Large intestine (tissue), 3 donors: Measurements from ENCODE around the gene IQSEC2. TPM values are rescaled to one million over a fixed set of nuclear protein-coding genes. Genes with fewer than 3 reads are reported as not detected.

Source experiments
- DNase-seq, 2 donors: peaks; one replicate each; pipeline versions ENCODE4 v3.0.0 to v3.0.0-alpha.2; 2013
- H3K27ac ChIP-seq: one replicate; pipeline ENCODE4 v1.5.1; 2013; ENCODE audit warnings: low read length
- H3K27me3 ChIP-seq: 2 replicates; pipeline ENCODE4 v1.6.1; 2013; ENCODE audit warnings: low read length; ENCODE audit not compliant: control insufficient read depth, insufficient read depth
- H3K36me3 ChIP-seq: 2 replicates; pipeline ENCODE4 v1.6.1; 2013; ENCODE audit warnings: low read length; ENCODE audit not compliant: control insufficient read depth, insufficient read depth
- H3K4me1 ChIP-seq: one replicate; pipeline ENCODE4 v1.6.1; 2013; ENCODE audit warnings: low read length; ENCODE audit not compliant: control insufficient read depth, insufficient read depth
- H3K4me3 ChIP-seq: one replicate; pipeline ENCODE4 v1.5.1; 2013; ENCODE audit warnings: low read length
- H3K9me3 ChIP-seq: one replicate; pipeline ENCODE4 v1.6.1; 2013; ENCODE audit warnings: mild to moderate bottlenecking, low read depth, low read length, moderate library complexity; ENCODE audit not compliant: control insufficient read depth
- WGBS: methylation state at CpG from one replicate; pipeline ENCODE4 v1.1.5; 2013; ENCODE audit warnings: low lambda C conversion rate; ENCODE audit not compliant: insufficient coverage; 5-methylcytosine and 5-hydroxymethylcytosine counted together
- polyA plus RNA-seq: library from polyadenylated mRNA; unstranded; fragments of 120-200 nt; gene quantifications from one replicate; pipeline ENCODE4 v1.2.1, GENCODE V29; 2013

The IQSEC2 gene
- polyA plus RNA-seq, 1 donor, result 19.3 TPM

GRCh38 chrX:53319614-53320542, 38.5 kb upstream of the IQSEC2 start:
- no CpG with 5 or more reads among the region's 32 CpGs for WGBS

GRCh38 chrX:53318766-53319353, 37.5 kb upstream of the IQSEC2 start:
- Histone ChIP-seq H3K4me1 (peaks cover 3% of the 10 kb centered on the region), H3K9me3 (no peaks in the 10 kb centered on the region), H3K27me3 (peaks cover 46% of the 10 kb centered on the region), H3K4me3 (no peak overlapping the region), H3K27ac (no peak overlapping the region), H3K36me3 (no peaks in the 10 kb centered on the region)
- DNase-seq, result no peak
- WGBS, result no CpG with 5 or more reads among the region's 10 CpGs

More at GRCh38 chrX:53319614-53320542, 38.5 kb upstream of the IQSEC2 start:
- Histone ChIP-seq H3K4me1 (peaks cover 3% of the 10 kb centered on the region), H3K27me3 (peaks cover 46% of the 10 kb centered on the region), H3K27ac (no peak overlapping the region), H3K36me3 (no peaks in the 10 kb centered on the region), H3K9me3 (no peaks in the 10 kb centered on the region), H3K4me3 (peak overlapping the region; percentile 13)
- no peak for DNase-seq

- no peak overlapping the region for H3K27ac ChIP-seq
- H3K27me3 ChIP-seq, result peaks cover 38% of the 10 kb centered on the region
- H3K36me3 ChIP-seq, result no peaks in the 10 kb centered on the region
- H3K4me3 ChIP-seq, result no peak overlapping the region
- DNase-seq, result peak in 1 of 2 donors; percentile 30
- no CpG with 5 or more reads among the region's 10 CpGs for WGBS
- no peaks in the 10 kb centered on the region for H3K9me3 ChIP-seq
- peaks cover 3% of the 10 kb centered on the region for H3K4me1 ChIP-seq
Measured at GRCh38 chrX:53317365-53318069, 36.1 kb upstream of the IQSEC2 start.

GRCh38 chrX:53316860-53317237, 35.5 kb upstream of the IQSEC2 start:
- H3K36me3 ChIP-seq, result no peaks in the 10 kb centered on the region
- no peaks in the 10 kb centered on the region for H3K9me3 ChIP-seq
- no peak for DNase-seq
- H3K4me3 ChIP-seq, result no peak overlapping the region
- WGBS, result no CpG with 5 or more reads among the region's 6 CpGs
- H3K27me3 ChIP-seq, result peaks cover 34% of the 10 kb centered on the region
- no peak overlapping the region for H3K27ac ChIP-seq
- peaks cover 3% of the 10 kb centered on the region for H3K4me1 ChIP-seq

GRCh38 chrX:53316111-53316859, 34.9 kb upstream of the IQSEC2 start:
- no peak overlapping the region for H3K4me3 ChIP-seq

GRCh38 chrX:53313728-53314105, 32.3 kb upstream of the IQSEC2 start:
- no peaks in the 10 kb centered on the region for H3K9me3 ChIP-seq
- no peaks in the 10 kb centered on the region for H3K36me3 ChIP-seq
- H3K27ac ChIP-seq, result no peak overlapping the region
- WGBS, result no CpG with 5 or more reads among the region's 5 CpGs
- no peak overlapping the region for H3K4me3 ChIP-seq
- peaks cover 8% of the 10 kb centered on the region for H3K27me3 ChIP-seq
- H3K4me1 ChIP-seq, result no peaks in the 10 kb centered on the region
- DNase-seq, result no peak

More at GRCh38 chrX:53316111-53316859, 34.9 kb upstream of the IQSEC2 start:
- no peak for DNase-seq
- WGBS, result no CpG with 5 or more reads among the region's 15 CpGs
- no peak overlapping the region for H3K27ac ChIP-seq
- H3K4me1 ChIP-seq, result peaks cover 3% of the 10 kb centered on the region
- no peaks in the 10 kb centered on the region for H3K36me3 ChIP-seq
- H3K27me3 ChIP-seq, result peaks cover 29% of the 10 kb centered on the region
- H3K9me3 ChIP-seq, result no peaks in the 10 kb centered on the region

- no peaks in the 10 kb centered on the region for H3K36me3 ChIP-seq
- DNase-seq, result peak; percentile 27 to 39
- H3K9me3 ChIP-seq, result no peaks in the 10 kb centered on the region
- no peak overlapping the region for H3K4me3 ChIP-seq
- peaks cover 2% of the 10 kb centered on the region for H3K27me3 ChIP-seq
- no peak overlapping the region for H3K27ac ChIP-seq
- H3K4me1 ChIP-seq, result no peaks in the 10 kb centered on the region
- no CpG with 5 or more reads among the region's 8 CpGs for WGBS
Measured at GRCh38 chrX:53312946-53313727, 31.8 kb upstream of the IQSEC2 start.

- H3K9me3 ChIP-seq, result no peaks in the 10 kb centered on the region
- H3K4me1 ChIP-seq, result no peaks in the 10 kb centered on the region
- H3K27me3 ChIP-seq, result no peaks in the 10 kb centered on the region
- no peak overlapping the region for H3K27ac ChIP-seq
- H3K36me3 ChIP-seq, result no peaks in the 10 kb centered on the region
- DNase-seq, result no peak
- WGBS, result no CpG with 5 or more reads among the region's 7 CpGs
- H3K4me3 ChIP-seq, result no peak overlapping the region
Measured at GRCh38 chrX:53309837-53310236, 28.5 kb upstream of the IQSEC2 start.

GRCh38 chrX:53308836-53309235, 27.5 kb upstream of the IQSEC2 start:
- no CpG with 5 or more reads among the region's 4 CpGs for WGBS
- Histone ChIP-seq H3K36me3 (no peaks in the 10 kb centered on the region), H3K4me1 (no peaks in the 10 kb centered on the region), H3K27ac (no peak overlapping the region), H3K9me3 (no peaks in the 10 kb centered on the region), H3K4me3 (no peak overlapping the region), H3K27me3 (no peaks in the 10 kb centered on the region)
- no peak for DNase-seq
